ENCODE measurements around the gene OGFRL1.

Gene OGFRL1

DNA sequence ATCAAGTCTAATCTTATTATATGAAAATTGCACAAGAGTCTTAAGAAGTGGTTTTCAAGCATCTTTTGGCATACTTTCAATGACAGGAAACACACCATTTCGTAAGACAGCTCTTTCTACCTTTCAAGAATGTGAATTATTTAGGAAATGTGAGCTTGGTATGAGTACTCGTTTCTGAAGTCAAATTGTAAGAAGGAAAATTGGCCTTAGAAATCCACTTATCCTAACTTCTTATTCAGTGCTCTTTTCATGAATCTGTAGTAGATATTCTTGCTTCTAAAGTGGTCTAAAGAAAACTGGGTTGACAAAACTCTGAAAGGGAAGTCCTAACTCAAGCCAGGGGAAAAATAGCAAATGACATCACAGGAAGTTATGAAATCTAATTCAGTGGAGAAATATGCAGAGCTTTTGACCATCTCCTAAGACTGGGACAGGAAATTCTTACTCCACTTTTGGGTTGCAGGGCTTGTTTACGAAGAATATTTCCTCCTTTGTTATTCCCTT, 38.5 kb upstream of the OGFRL1 start:
- H3K4me3 ChIP-seq (ENCODE audit: low read depth, low read length), result no peak overlapping the region
- no peak for TF ChIP-seq CTCF (conservative IDR thresholded peaks at IDR 0.05; ENCODE audit: low read depth, low read length)
- DNase-seq (ENCODE audit: low read depth), result peak; percentile 92

DNA sequence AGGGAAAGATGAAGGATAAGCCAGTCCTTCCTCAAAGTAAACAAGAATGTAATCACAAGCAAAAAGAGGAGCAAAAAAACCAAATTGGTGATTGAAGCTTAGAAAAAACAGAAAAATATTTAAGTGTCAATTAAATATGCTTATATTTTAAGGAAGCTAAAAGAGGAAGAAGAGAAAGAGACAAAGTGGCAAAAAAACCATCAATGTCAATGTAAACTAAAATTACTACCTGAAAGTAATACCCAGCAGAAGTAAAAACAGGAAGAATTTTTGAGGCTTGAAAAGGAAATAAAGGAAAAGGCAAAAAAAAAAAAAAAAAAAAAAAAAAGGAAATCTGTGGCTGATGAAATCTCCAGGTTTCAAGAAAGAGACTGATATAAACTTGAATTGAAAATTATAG, 36.2 kb upstream of the OGFRL1 start:
- DNase-seq (ENCODE audit: low read depth), result no peak
- H3K4me3 ChIP-seq (ENCODE audit: low read depth, low read length), result no peak overlapping the region
- no peak for TF ChIP-seq CTCF (conservative IDR thresholded peaks at IDR 0.05; ENCODE audit: low read depth, low read length)

DNA sequence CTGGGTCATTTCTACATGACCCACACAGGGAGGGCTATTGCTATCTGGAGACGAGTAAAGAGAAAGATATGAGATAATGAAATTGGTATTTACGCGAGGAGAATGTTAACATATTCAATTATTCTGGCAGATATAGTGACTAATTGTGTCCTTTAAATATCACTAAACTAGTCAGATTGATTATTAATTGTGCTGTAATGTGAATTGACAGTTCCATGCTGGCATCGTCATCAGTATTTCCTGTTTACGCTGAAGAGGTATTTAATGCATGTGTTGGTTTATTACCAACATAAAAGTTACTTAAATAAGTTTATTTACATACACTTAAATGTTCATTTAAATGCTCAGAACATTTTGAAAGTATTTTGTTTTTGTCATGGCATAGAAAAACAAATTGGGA, 35.7 kb upstream of the OGFRL1 start:
- no peak overlapping the region for H3K4me3 ChIP-seq (ENCODE audit: low read depth, low read length)
- DNase-seq (ENCODE audit: low read depth), result no peak
- no peak for TF ChIP-seq CTCF (conservative IDR thresholded peaks at IDR 0.05; ENCODE audit: low read depth, low read length)

DNA sequence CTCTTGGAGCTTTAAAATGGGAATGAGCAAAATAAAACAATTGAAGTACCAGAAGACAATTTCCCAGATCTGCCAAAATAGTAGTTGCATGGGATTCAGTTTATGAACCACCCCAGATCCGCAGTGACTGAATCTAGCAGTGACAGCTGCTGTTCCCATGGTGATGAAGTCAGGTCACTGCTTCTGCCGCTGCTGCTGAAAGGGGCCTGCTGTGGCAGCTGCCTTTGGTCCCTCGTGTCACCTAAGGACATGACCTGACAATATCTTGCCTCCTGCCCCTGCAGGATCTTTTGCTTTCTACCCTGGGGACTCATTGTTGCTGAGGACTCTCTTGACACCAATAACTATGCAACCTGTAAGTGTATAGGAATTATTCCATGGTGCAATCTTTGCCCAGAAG, 34.3 kb upstream of the OGFRL1 start:
- TF ChIP-seq CTCF (conservative IDR thresholded peaks at IDR 0.05; ENCODE audit: low read depth, low read length), result no peak
- DNase-seq (ENCODE audit: low read depth), result no peak
- H3K4me3 ChIP-seq (ENCODE audit: low read depth, low read length), result no peak overlapping the region

DNA sequence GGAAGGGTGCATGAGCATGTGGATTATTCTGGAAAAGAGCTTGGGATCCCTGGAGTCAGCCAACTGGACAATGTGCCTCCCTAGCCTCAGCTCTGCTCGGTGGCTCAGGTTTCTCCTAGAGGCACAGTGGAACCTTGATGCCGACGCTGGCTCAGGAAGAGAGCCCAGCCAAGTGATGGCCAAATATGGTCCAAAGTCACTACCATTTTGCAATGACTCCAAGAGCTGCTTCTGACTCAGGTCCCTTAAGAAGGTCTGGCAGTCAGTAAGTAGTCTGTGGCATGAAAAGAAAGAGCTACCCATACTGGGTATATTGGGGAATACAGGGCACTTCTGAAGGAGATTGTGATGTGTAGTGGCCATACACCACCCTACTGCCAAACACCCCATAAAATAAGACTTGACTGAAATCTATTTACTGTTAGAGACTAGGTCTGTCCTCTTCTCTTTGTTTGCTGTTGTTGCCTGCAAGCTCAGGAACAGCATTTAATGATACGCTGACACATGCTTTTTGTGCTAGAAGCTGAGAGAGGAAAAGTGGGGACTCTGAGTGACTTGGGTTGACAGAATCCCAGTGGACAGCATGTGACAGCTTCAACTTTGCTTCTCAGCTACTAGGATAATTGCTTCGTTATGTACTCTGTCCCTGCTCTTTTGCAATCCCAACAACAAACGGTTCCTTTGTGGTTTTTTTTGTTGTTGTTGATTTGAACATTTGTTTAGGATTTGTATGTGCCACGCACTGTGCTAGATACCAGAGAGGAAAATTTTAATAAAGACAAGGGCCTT, 30.3 kb upstream of the OGFRL1 start:
- TF ChIP-seq CTCF (conservative IDR thresholded peaks at IDR 0.05; ENCODE audit: low read depth, low read length), result no peak
- no peak overlapping the region for H3K4me3 ChIP-seq (ENCODE audit: low read depth, low read length)
- DNase-seq (ENCODE audit: low read depth), result no peak

DNA sequence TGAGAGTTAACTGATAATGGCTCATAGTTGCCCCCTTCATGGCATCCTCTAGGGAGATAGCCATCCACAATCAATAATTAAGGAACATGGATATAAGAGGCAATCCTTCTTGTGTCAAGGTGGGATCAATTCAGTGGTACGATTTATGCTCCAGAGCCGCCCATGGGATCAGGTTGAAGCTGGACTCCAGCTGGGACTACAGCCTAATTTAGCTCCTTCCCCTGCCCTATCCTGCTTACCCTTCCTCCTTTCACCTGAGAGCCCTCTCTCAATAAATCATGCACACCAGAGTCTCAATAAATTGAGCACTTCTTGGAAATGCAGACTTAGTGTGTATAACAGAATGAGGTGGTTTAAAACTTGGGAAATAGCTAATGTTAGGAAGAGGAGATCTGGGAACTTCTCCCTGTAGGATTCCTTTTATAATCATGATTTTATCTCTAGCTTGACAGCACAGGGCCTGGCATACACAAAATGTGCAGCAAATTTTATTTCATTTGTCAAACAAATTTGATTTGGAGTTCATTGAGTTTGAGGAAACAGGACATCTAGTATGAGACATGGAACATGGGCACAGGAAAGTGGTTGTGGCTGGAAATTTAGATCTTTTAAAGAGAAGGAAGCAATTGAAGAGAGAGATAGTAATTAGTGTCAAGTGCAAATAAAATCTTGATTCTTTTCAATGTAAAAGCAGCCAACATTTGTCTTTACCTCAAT, 28.6 kb upstream of the OGFRL1 start:
- no peak for TF ChIP-seq CTCF (conservative IDR thresholded peaks at IDR 0.05; ENCODE audit: low read depth, low read length)
- no peak for DNase-seq (ENCODE audit: low read depth)
- H3K4me3 ChIP-seq (ENCODE audit: low read depth, low read length), result no peak overlapping the region

Measured in choroid plexus epithelial cell (primary cell).